Fibroblast of skin of right biceps (primary cell): Measurements from ENCODE around the gene MXD4.
"Not testable (repeated sequence)": the region's sequence is repeated elsewhere in the genome, so short reads cannot be mapped to it uniquely, and the experiment has no call there.

ENCODE experiments used
- DNase-seq: peaks from one replicate; pipeline ENCODE4 v3.0.0-alpha.2; 2013

MXD4 gene

DNA sequence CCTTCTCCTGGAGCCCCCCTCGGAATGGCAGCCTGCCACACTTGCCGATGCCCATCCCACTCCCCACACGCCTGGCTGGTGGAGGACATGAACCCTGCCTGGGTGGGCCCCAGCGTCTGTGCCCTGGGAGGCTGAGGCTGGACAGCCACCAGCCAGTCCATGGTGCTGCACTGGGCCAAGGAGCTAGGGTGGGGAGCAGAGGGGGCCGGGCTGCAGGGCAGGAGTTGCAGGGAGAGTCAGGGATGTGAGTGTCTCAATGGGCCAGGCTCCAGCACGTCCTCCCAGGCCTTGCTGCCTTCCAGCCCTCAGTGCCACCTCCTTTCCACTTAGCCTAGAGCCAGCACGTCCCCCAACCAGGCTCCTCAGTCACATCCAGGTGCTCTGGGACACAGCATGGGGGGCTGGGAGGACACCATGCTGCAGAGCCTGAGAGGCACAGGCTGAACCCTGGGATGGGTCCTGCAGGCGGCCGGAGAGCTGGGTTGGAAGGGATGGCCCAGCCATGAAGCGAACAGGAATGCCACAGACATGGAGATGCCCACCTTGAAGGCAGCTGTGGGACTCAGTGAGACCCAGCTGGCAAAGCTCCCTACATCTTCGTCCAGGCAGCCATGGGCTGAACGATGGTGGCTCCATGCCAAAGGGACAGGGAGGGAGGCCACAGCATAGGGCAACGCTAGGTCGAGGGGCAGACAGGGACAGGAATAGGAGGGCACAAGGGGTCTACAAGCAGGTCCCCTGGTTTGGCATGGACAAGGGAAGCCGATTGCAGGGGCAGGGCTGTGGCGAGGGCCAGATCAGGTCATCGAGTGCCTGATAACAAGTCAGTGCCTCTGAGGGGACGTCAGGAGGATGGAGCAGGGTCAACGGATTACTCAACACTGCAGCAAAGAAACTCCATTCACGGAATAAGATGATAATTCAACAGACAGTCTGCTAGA lies 30.1 kb upstream of the MXD4 start:
- no peak for DNase-seq

DNA sequence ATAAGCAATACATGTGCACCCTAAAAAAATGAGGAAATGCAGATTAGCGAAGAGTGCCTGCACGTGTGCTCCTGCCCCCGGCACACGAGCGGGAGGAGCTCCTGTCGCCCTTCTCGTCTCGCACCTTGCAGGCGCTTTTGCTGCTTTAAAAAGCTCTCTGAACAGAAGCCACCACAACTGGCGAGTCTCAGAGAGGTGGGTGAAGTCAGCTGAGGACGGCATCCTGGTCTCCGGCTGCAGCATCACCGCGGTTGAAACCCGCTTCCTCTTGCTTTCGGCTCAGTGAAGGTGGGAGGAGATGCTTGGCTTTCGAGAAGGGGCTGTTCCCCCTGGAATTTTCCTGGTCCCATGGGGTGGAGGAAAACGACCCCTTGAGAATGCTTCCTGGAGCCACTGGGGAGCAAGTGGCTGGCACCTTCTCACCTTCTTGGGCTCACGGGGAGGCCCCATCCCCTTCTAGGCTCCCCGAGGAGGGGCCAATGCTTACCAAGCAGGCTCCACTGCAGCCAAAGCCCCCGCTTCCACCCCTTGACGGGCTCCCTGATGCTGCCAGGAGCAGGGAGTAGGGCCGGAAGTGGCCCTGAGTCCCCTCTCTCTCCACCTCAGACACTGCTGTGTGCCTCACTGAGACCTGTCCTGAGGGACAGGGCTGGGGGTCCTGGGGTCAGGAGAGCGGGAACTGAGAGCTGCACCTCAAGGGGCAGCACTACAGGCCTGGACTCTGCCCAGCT lies 29.2 kb upstream of the MXD4 start:
- DNase-seq: no peak

DNA sequence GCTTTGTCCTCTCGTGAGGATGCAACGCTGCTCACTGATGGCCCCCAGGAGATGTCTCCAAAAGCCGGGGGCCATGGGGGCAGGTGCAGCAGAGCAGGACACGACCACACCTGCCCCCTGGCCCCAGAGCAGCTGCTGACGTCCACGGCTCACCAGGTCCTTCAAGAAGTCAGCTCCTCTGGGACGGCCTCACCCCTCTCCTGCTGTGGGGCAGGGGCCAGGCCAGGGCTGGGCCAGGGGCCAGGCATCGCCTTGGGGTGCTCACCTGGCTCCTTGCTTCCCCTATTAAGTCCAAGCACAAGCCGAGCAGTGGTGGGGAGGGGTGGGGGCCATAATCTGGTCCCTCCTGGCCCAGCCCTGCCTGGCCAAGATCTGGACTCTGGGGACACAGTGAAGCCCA lies 28.6 kb upstream of the MXD4 start:
- DNase-seq: no peak

DNA sequence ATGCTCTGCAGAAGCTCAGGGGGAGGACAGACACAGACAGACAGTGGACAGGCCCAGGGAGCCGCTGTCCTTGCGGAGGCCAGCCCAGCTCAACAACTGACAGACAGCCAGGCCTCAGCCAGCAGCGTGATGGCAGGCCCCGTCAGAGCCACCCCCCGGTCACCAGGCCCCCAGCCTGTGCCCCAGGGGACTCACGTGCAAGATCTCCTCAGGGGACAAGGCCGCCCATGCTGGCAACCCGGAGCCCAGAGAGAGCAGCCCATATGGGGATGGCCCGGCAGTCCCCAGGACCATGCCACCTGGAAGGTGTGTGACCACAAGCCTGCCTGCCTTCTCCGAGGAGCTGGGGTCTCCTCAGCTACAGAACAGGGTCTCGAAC lies 28.0 kb upstream of the MXD4 start:
- DNase-seq: no peak

DNA sequence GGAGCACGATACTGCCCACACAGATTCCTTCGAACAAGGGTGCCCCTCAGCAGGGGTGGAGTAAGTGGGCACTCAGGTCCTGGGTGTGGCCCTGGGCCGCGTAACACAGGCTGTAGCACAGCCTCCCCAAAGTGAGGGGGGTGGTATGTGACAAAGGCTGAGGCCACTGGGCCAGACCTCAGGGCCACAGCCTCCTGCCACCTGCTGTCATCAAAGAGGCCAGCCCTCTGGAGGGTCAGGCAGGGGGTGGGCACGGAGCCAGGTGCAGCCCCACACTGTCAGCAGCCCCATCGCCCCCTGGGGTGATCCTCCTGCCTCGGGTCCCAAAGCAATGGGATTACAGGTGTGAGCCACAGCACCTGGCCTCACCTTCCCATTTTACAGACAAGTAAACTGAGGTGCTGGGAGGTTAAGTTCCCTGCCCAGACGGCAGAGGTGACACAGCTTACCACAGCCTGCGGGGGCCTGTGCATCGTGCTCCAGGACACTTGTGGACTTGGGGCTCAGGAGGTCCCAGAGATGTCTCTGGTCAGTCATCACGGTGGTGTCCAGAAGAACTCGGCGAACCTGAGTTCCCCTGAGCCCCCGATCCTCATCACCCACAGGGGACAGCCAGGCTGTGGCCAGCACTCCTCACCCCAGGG lies 27.5 kb upstream of the MXD4 start:
- DNase-seq: no peak

DNA sequence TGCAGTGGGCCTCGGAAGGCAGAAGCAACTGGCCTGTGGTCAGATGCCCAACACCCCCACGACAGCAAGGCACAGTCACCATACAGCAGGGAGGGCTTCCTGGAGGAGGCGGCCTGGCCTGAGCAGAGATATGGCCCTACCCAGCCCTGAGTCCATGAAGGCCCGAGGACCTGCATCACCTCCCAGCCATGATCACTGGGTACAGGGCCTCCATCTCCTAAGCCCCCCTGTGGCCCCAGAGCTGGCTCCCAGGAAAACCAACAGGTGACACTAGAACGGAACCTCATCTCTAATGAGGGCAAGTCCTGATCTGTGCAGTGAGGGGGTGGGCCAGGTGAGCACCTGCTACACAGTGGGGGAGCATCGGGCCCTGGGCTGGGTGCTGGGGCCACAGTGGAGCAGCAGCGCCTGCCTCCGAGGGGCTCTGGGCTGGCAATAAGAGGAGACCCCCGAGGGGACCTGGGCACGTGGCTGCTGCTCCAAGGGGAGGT lies 26.2 kb upstream of the MXD4 start:
- no peak for DNase-seq

DNA sequence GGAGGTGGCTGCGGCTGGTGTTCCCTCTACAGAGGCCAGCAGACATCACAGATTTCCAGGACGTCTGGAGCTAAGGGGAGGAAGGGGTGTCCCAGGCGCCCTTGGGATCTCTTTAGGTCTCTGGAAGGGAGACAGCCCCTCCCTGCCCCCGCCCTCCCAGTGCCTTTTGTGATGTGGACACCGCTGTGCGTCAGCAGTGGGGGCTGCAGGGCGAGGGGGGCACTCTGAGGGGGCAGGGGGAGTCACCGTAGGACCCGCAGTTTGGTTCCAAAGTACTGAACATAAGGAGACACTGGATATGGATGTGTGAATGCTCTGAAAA lies 25.6 kb upstream of the MXD4 start:
- DNase-seq: no peak

DNA sequence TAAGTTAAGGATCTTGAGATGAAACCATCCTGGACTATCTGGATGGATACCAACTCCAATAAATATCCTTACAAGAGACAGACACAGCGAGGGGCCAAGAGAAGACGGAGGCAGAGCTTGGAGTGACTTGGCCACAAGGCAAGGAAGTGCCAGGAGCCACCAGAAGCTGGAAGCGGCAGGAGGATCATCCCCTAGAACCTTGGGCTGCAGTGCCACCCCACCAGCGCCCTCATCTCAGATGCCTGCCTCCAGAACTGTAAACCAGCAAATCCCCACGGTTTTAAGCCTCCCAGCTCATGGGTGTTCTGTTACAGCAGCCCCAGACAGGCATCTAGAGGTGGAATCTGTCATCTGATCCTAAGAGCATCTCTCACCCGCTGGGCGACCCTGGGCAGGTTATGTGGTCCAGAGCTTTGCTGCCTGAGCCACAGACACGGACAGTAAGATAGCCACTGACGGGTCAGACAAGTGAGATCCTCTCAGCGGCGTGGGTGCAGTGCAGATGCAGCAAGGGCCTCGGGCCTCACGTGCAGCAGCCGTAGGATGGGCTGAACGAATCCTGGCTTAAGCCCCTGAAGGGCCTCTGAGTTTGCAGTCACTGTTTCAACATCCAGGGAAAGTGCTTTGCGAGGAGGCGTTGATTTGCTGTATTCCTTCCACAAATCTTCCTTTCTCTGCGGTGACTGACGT lies 25.1 kb upstream of the MXD4 start:
- peak; percentile 18 for DNase-seq

DNA sequence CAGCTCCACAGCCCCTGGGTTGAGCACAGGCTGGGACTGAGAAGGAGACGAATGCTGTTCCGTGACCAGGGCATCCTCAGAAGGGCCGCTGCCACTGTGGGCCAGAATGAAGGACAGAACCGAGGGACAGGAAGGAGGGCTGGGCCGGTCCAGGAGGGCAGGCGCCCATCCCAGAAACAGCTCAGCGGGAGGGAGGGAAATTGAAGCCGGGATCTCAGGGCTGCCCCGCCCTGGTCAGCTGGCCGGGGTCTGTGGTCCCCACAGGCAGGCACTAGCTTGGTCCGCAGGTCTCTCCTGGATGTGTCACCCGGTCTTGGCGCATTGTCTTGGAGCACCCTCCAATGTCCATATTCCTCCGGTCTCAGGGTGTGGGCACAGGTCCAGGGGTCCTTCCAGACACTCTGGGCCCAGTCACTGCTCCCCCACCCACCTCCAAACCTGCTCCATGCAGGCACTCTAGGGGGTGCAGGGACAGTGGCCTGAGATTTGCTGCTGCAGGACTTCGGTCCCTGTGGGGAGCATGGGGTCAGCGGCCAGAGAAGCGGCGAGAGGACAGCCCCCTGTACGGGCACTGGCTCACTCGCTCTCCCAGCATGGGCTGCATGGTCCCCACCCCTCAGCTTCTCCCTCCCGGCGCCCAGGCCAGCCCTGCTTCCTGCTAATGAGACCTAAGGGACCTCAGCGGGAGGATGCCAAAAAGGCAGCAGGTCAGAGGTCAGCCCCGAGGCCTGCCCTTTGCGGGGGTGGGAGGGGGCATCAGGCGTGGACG lies 23.9 kb upstream of the MXD4 start:
- DNase-seq: no peak

DNA sequence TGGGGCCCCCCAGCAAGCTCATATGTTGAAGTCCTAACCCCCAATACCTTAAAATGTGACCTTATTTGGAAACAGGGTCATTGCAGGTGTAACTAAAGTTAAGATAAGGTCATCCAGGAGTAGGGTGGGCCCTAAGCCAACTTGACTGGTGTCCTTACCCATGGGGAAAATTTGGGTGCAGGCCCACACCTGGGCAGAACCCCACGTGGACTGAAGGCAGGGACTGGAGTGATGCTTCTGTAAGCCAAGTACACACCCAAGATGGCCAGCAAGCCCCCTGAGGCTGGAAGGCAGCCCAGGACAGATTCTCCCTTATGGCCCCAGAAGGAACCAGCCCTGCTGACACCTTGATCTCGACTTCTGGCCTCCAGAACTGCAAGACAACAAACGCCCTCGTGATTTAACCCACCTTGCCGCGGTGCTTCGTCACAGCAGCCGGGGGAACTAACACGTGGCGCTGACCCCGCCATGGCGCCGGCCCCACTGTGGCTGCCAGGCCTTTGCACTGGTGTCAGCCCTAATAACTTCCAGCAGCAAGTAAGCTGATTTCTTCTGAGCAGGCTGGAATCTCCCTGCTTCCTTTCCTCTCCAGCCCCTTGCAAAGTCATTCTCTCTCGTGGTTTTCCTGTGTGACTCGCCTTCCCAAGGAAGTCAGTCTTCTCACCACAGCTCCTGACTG lies 23.2 kb upstream of the MXD4 start:
- DNase-seq: peak; percentile 75

DNA sequence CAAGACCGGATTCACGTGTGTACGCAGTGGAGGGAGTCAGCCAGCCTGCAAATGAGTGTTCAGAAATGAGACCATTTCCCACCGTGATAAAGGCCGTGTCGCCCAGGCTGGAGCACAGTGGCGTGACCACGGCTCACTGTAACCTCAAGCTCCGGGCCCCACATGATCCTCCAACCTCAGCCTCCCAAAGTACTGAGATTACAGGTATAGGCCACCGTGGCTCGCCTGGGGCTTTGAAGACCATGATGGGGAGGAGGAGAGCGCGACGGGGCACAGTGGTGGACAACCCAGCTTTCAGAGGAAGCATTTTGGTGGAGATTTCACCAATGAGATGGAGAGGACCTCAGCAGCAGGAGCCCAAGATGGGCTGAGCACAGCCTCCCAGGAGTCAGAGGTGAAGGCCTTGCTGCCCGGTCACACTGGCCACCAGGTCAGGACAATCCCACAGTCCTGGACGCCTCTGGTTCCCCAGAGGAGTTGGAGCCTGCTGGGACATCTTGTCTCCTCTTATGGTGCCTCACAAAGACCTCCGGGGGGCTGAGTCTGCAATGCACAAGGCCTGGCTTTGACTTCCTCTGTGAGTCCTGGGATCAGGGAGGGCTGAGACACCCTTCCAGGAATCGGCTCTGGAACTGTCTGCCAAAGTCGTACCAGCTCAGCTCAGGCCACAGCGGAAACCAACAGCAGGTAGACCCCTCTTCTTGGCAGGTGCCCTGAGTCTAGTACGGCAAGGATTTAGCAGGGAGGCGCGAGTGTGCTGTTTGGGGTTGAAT lies 22.4 kb upstream of the MXD4 start:
- no peak for DNase-seq

DNA sequence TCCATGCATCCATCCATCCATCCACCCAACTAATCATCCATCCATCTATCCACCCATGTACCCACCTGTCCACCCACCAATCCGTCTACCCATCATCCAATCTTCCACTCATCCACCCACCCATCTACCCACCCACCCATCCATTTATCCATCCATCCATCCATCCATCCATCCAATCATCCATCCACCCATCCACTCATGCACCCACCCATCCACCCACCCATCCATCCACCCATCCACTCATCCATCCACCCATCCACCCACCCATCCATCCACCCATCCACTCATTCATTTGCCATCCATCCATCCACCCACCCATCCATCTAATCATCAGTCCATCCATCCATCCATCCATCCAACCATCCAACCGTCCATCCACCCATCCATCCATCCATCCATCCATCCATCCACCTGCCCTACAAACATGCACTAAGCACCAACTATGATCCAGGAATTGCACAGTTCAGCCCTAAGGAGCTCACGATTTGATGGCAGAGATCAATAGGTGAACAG lies 21.3 kb upstream of the MXD4 start:
- no peak for DNase-seq

DNA sequence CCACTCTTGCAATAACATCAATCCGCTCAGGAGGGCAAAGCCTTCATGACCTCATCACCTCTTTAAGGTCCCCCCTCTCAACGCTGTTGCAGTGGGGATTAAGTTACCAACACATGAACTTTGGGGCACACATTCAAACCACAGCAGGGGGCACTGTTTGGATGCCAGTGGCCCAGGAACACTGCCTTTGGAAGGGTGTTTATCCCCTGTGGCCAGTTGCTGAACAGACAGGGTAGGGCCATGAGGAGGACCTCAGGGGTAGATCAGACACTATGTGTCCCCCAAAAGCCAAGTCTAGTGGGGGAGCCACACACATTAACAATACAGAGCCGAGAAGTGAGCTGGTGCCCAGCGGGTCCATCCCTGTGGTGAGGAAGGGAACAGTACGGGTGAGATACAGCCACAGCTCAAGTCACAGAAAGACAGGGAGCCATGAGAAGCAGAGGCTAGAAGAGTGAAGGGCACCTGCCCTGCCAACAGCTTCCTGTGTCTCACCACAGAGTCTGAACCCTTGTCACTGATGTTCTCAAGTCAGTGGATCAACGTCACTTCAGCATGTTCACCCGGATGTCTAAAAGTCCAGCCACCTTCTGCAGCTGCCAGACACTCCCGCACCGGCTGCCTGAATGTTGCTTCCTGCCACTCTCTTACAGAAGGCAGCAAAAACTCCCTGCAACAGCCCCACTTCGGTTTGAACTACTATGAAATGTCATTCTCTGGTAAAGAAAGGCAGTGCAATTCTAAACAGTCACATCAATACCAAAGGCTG lies 19.9 kb upstream of the MXD4 start:
- no peak for DNase-seq

DNA sequence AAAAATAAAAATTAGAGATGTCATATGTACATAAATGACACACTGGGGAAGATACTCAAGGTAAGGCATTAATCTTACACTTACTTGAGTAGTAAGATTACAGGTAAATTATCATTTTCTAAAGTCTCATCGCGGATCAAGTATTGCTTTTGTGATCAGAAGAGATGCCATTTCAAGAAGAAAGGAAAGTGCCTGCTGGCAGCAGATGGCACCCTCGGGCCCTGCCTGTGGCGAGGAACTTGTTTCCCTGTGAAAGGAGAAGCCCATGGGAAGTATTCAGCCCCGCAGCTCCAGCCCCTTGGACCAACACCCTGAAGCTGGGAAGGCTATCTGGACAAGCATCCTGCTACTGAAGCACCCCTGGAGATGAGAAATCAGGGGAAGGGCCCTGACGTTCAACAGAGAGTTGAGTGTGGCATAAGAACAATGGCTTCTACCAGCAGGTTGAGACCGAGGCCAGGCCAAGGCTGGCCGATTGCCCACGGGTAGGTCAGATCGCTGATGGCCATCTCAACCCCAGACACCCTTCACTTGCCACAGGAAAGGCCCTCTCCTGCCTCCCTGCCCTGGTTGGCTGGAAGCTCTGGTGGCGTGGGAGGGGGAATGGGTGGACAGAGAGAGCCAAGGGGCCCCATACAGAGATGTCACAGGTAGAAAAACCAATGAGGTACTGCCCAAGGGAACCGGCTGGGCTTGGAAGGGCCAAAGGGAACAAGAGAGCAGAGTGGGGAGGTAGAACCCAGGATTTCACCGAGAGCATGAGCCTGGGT lies 18.8 kb upstream of the MXD4 start:
- no peak for DNase-seq

DNA sequence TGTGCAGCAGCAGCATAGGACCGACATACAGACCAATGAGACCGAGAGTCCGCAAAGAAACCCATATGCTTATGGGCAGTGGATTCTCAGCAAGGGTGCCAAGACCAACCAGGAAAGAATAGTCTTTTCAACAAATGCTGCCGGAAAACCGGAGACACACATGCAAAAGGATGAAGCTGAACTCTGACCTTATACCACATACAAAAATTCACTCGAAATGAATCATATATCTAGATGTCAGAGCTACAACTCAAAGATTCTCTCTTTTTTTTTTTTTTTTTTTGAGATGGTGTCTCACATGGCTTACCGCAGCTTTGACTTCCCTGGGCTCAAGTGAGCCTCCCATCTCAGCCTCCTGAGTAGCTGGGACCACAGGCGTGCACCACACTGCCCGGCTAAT lies 16.0 kb upstream of the MXD4 start:
- DNase-seq: no peak

DNA sequence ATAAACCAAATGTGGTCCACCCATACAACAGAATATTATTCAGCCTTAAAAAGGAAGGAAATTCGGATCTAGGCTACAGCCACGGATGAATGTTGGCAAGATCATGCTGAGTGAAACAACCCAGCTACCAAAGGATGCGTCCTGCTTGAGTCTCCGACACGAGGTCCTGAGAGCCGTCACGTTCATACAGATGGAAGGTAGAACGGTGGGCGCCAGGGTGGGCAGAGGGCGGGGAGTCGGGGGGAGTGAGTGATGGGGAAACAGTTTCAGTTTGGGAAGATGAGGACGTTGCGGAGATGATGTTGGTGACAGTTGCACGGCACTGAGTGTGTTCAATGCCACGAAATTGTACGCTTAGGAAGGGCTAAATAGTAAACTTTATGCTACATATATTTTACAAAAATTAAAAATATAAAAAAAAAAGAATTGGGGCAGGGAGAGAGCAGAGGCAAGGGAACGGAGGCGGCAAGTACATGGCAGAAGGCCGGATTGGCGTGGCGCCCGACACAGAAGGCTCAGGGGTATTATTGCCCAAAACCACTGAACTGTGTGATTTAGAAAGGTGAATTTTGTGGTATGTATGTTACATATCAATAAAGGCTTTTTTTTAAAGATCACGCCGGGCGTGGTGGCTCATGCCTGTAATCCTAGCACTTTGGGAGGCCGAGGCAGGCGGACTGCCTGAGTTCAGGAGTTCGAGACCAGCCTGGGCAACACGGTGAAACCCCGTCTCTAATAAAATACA lies 14.8 kb upstream of the MXD4 start:
- DNase-seq: no peak

DNA sequence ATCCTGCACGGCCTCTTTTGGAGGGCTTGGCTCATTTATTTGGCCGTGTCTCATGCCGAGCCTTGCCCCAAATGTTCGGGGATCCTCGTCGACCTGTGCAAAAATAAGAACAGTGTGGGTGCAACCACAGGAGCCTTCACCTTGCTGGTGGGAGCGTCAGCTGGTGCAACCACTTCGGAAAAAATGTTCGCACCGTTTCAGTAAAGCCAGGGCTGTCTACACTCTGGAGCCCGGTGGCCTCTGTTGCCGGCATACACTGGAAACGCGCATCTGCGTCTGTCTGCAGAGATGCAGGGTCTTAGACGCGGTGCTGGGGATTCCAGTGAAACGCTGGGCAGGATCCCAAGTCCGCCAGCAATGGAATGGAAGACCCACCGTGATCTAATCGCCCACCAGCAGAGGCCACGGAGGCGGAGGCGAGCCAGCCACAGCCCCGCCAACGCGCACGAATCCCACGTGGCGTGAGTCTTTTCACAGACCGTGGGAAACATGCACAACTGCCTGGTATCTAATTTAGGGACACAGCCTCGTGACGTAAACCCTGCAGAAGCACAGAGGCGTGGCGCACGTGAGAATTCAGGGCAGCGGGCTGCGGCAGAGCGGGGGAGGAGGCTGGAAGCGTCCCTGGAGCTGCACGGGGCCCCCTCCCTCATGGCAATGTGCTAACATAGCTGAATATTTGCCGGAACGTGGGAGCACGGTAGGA lies 13.8 kb upstream of the MXD4 start:
- no peak for DNase-seq

DNA sequence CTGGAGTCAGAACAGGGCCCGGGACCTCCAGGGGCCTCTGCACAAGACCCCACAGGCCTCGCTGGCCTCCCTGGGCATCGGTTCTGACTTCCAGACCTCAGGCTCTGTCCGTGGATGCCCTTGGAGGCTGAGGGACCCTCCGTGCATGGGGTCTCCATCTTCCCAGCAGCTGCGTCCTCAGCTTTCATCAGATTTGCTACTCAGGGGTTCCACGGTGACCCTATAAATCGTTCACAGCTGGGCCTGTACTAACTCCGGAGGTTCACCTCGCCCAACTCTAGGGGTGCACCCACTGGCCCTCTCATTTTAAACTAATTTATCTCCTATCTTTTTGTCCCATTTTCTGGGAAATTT lies 13.1 kb upstream of the MXD4 start:
- DNase-seq: not testable (repeated sequence)
